Measurements from ENCODE around the gene ELMO1.

The ELMO1 gene

GRCh38 chr7:37119296-37119860, 329.3 kb downstream of the ELMO1 start:
- DNase-seq (ENCODE audit: low spot score) = no peak

- DNase-seq (ENCODE audit: low spot score) = no peak
These were observed 330.7 kb downstream of the ELMO1 start for GRCh38 chr7:37118004-37118403.

GRCh38 chr7:37117292-37117691, 331.4 kb downstream of the ELMO1 start:
- no peak for DNase-seq (ENCODE audit: low spot score)

GRCh38 chr7:37116093-37116701, 332.5 kb downstream of the ELMO1 start:
- no peak for DNase-seq (ENCODE audit: low spot score)

GRCh38 chr7:37113661-37114355, 334.9 kb downstream of the ELMO1 start:
- peak; percentile 9 for DNase-seq (ENCODE audit: low spot score)

GRCh38 chr7:37112876-37113275, 335.8 kb downstream of the ELMO1 start:
- no peak for DNase-seq (ENCODE audit: low spot score)

GRCh38 chr7:37112218-37112617, 336.4 kb downstream of the ELMO1 start:
- DNase-seq (ENCODE audit: low spot score) = no peak

- DNase-seq (ENCODE audit: low spot score) = no peak
These were observed 337.2 kb downstream of the ELMO1 start for GRCh38 chr7:37111459-37111858.

- DNase-seq (ENCODE audit: low spot score) = no peak
These were observed 337.8 kb downstream of the ELMO1 start for GRCh38 chr7:37110660-37111424.

- DNase-seq (ENCODE audit: low spot score) = no peak
These were observed 338.8 kb downstream of the ELMO1 start for GRCh38 chr7:37109843-37110242.

GRCh38 chr7:37109016-37109683, 339.5 kb downstream of the ELMO1 start:
- DNase-seq (ENCODE audit: low spot score) = no peak

GRCh38 chr7:37108615-37109014, 340.0 kb downstream of the ELMO1 start:
- peak; percentile 9 for DNase-seq (ENCODE audit: low spot score)

- DNase-seq (ENCODE audit: low spot score) = no peak
These were observed 341.5 kb downstream of the ELMO1 start for GRCh38 chr7:37107047-37107750.

- no peak for DNase-seq (ENCODE audit: low spot score)
These were observed 342.9 kb downstream of the ELMO1 start for GRCh38 chr7:37105762-37106161.

GRCh38 chr7:37104822-37105518, 343.7 kb downstream of the ELMO1 start:
- DNase-seq (ENCODE audit: low spot score) = no peak

GRCh38 chr7:37102518-37103137, 346.0 kb downstream of the ELMO1 start:
- DNase-seq (ENCODE audit: low spot score) = no peak

GRCh38 chr7:37100735-37101331, 347.8 kb downstream of the ELMO1 start:
- DNase-seq (ENCODE audit: low spot score) = no peak

GRCh38 chr7:37098762-37099161, 349.9 kb downstream of the ELMO1 start:
- DNase-seq (ENCODE audit: low spot score) = no peak

- no peak for DNase-seq (ENCODE audit: low spot score)
These were observed 350.7 kb downstream of the ELMO1 start for GRCh38 chr7:37097983-37098382.

- no peak for DNase-seq (ENCODE audit: low spot score)
These were observed 351.4 kb downstream of the ELMO1 start for GRCh38 chr7:37097276-37097675.
